Right cardiac atrium (tissue), 5 donors: ENCODE measurements around the gene CCDC158. TPM values are rescaled to one million over a fixed set of nuclear protein-coding genes. Genes with fewer than 3 reads are reported as not detected.

Experiments
- ATAC-seq, 2 donors: fragments of 200-7000 bp; cut with Tn5 transposase; one replicate each; pipeline versions ENCODE4 v1.8.0 to v1.9.1; 2020; ENCODE audit warnings: moderate library complexity in 2 of 2, mild to moderate bottlenecking in 1 of 2
- DNase-seq, 3 donors: peaks; one replicate each; pipeline ENCODE4 v3.0.0-alpha.2; 2020
- H3K27ac ChIP-seq: one replicate; pipeline ENCODE4 v1.5.1; 2013; ENCODE audit warnings: mild to moderate bottlenecking, low read length, control low read depth, moderate library complexity
- H3K27me3 ChIP-seq: one replicate; pipeline ENCODE4 v1.6.1; 2013; ENCODE audit not compliant: control insufficient read depth, insufficient read depth
- H3K4me1 ChIP-seq: one replicate; pipeline ENCODE4 v1.6.1; 2013; ENCODE audit warnings: low read length; ENCODE audit not compliant: control insufficient read depth, insufficient read depth
- H3K4me3 ChIP-seq: one replicate; pipeline ENCODE4 v1.5.1; 2013; ENCODE audit warnings: low read length, control low read depth
- H3K9me3 ChIP-seq: one replicate; pipeline ENCODE4 v1.6.1; 2013; ENCODE audit warnings: low read length; ENCODE audit not compliant: control insufficient read depth
- WGBS: extraction: QIAGEN DNeasy Blood & Tissue Kit; methylation state at CpG from one replicate; pipeline ENCODE4 v1.1.7; 2013; 5-methylcytosine and 5-hydroxymethylcytosine counted together
- intact Hi-C, 4 donors: fragments of 100-400 bp; cut with DNase I; formaldehyde crosslinking; loops; one replicate each; pipeline versions ENCODE4 v1.11.0 to v1.14.0; 2022 to 2023
- polyA plus RNA-seq: library from polyadenylated mRNA; stranded (reverse); fragments of 200-250 nt; gene quantifications from one replicate; pipeline ENCODE4 v1.2.3, GENCODE V29; 2013
- total RNA-seq, 4 donors: library from RNA; stranded (reverse); fragmentation: NEBNext Ultra II Directional; extraction: Animal tissue kit (Norgen Biotek cat#: 25700); gene quantifications; one replicate each; pipeline ENCODE4 v1.2.1, GENCODE V29; 2021
- donor health status: healthy with polysubstance abuse.
- donor health status: DM: no; HTN: yes; CAD: no.
- donor health status: DM: no; HTN: no; CAD: no.
- donor health status: DM: no; HTN: yes; CAD: no; lungs with severe emphysema.
- donor health status: DM: yes; HTN: yes; CAD: no.

The CCDC158 gene
- total and polyA plus RNA-seq, 5 donors: 0.07 to 2.0 (median 1.2) TPM

GRCh38 chr4:76449362-76449767 is 28.4 kb upstream of the CCDC158 start:
- Histone ChIP-seq H3K27me3 (no peaks in the 10 kb centered on the region), H3K4me3 (no peak overlapping the region), H3K4me1 (no peaks in the 10 kb centered on the region), H3K27ac (no peak overlapping the region), H3K9me3 (no peaks in the 10 kb centered on the region)
- intact Hi-C loops: no loop called here
- DNase-seq (no peak), ATAC-seq (no peak)
- 15% methylated on average over 3 of the region's 3 CpGs for WGBS

GRCh38 chr4:76448211-76448610 is 27.3 kb upstream of the CCDC158 start:
- Histone ChIP-seq H3K9me3 (no peaks in the 10 kb centered on the region), H3K27ac (no peak overlapping the region), H3K4me1 (no peaks in the 10 kb centered on the region), H3K4me3 (no peak overlapping the region), H3K27me3 (no peaks in the 10 kb centered on the region)
- WGBS: 73% methylated on average over 3 of the region's 3 CpGs
- intact Hi-C loops: no loop called here
- DNase-seq: no peak
- no peak for ATAC-seq

- H3K27ac ChIP-seq: no peak overlapping the region
- no peaks in the 10 kb centered on the region for H3K27me3 ChIP-seq
- peak; percentile 25 to 55 for ATAC-seq
- 20% methylated on average over 1 of the region's 1 CpG for WGBS
- no peak for DNase-seq
- no peaks in the 10 kb centered on the region for H3K9me3 ChIP-seq
- H3K4me3 ChIP-seq: no peak overlapping the region
- intact Hi-C loops: no loop called here
- H3K4me1 ChIP-seq: no peaks in the 10 kb centered on the region
Observed at GRCh38 chr4:76447393-76447851, 26.5 kb upstream of the CCDC158 start.

- H3K27ac ChIP-seq: no peak overlapping the region
- intact Hi-C loops: no loop called here
Observed at GRCh38 chr4:76445911-76446310, 25.0 kb upstream of the CCDC158 start.

GRCh38 chr4:76443376-76443775 is 22.4 kb upstream of the CCDC158 start:
- H3K27ac ChIP-seq: no peak overlapping the region
- H3K4me1 ChIP-seq: no peaks in the 10 kb centered on the region
- ATAC-seq: no peak
- H3K9me3 ChIP-seq: no peaks in the 10 kb centered on the region
- no peak for DNase-seq
- intact Hi-C loops: no loop called here
- no peak overlapping the region for H3K4me3 ChIP-seq
- 73% methylated on average over 1 of the region's 1 CpG for WGBS
- H3K27me3 ChIP-seq: no peaks in the 10 kb centered on the region

More at GRCh38 chr4:76445911-76446310, 25.0 kb upstream of the CCDC158 start:
- H3K4me1 ChIP-seq: no peaks in the 10 kb centered on the region
- no peaks in the 10 kb centered on the region for H3K27me3 ChIP-seq
- ATAC-seq (no peak), DNase-seq (no peak)
- H3K4me3 ChIP-seq: no peak overlapping the region
- WGBS: 95% methylated on average over 2 of the region's 2 CpGs
- H3K9me3 ChIP-seq: no peaks in the 10 kb centered on the region

- H3K27ac ChIP-seq: no peak overlapping the region
- H3K9me3 ChIP-seq: no peaks in the 10 kb centered on the region
- no peaks in the 10 kb centered on the region for H3K4me1 ChIP-seq
- H3K27me3 ChIP-seq: no peaks in the 10 kb centered on the region
- intact Hi-C loops: no loop called here
- WGBS: 82% methylated on average over 3 of the region's 3 CpGs
- DNase-seq: no peak
- no peak overlapping the region for H3K4me3 ChIP-seq
- no peak for ATAC-seq
Observed at GRCh38 chr4:76442807-76443206, 21.9 kb upstream of the CCDC158 start.

DNA sequence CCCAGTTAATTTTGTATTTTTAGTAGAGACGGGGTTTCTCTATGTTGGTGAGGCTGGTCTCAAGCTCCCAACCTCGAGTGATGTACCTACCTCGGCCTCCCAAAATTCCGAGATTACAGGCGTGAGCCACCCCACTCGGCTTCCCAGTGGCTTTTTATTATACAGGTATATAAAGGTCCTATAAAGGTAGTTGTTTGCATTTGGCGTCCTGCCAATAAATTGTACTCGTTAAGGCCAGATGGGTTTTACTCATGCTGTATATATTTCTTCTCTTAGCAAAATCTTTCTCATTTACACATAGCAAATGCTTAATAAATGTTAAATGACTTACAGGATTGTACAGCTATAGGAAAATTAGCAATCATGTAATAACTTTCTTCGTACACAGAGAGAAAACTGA is 20.9 kb upstream of the CCDC158 start:
- no peak for DNase-seq
- Histone ChIP-seq H3K4me1 (no peaks in the 10 kb centered on the region), H3K27me3 (no peaks in the 10 kb centered on the region), H3K4me3 (no peak overlapping the region), H3K27ac (no peak overlapping the region), H3K9me3 (no peaks in the 10 kb centered on the region)
- intact Hi-C loops: no loop called here
- 86% methylated on average over 9 of the region's 9 CpGs for WGBS
- no peak for ATAC-seq

DNA sequence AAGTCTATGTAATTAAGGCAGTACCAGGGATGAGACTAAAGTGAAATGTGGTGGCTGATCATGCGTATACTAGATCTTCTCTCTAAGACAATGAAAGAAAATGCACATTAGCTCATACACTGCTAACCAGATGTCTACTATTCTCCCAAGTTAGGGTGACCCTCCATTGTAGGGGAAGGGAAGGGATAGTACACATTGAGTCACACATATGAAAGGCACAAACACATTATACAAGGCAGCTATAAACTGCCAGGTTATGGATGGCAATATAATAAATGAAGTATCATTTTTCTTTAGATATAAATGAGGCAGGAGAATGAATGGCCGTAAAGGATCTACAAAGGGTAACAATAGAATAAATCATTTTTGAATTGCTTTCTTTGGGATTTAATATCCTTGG is 18.6 kb upstream of the CCDC158 start:
- Histone ChIP-seq H3K27ac (no peak overlapping the region), H3K27me3 (no peaks in the 10 kb centered on the region), H3K9me3 (no peaks in the 10 kb centered on the region), H3K4me3 (no peak overlapping the region), H3K4me1 (no peaks in the 10 kb centered on the region)
- DNase-seq: no peak
- ATAC-seq: no peak
- WGBS: 90% methylated on average over 2 of the region's 2 CpGs
- intact Hi-C loops: loop anchor here in 1 of 4 donors (10.0 kb wide), 1 partner anchor 315 kb away; no protein-coding TSS in a partner anchor

GRCh38 chr4:76435528-76436319 is 14.8 kb upstream of the CCDC158 start:
- peak overlapping the region; percentile 64 for H3K27ac ChIP-seq

GRCh38 chr4:76434901-76435527 is 14.1 kb upstream of the CCDC158 start, which contains the start of gene SHROOM3:
SHROOM3 (plus strand) TSS chr4:76435229; CDS start chr4:76436053, 824 bp downstream.
- 11% methylated on average over 9 of the region's 9 CpGs for WGBS
- intact Hi-C loops: loop anchor here in 3 of 4 donors (5.0 to 10.0 kb wide), 2 partner anchors 67 to 320 kb away; no protein-coding TSS in a partner anchor
- ATAC-seq (peak; percentile 52 to 71), DNase-seq (peak; percentile 25 to 63 (median 58))
- peak within 1 kb of the TSS; percentile 64 for H3K27ac ChIP-seq
- H3K4me3 ChIP-seq: peak within 1 kb of the TSS; percentile 72
- no peaks in the 10 kb centered on the region for H3K4me1 ChIP-seq
- no peaks in the 10 kb centered on the region for H3K27me3 ChIP-seq
- no peaks in the 10 kb centered on the region for H3K9me3 ChIP-seq

More at GRCh38 chr4:76435528-76436319, 14.8 kb upstream of the CCDC158 start:
- no peaks in the 10 kb centered on the region for H3K27me3 ChIP-seq
- WGBS: 29% methylated on average over 7 of the region's 7 CpGs
- ATAC-seq (peak in 1 of 2 donors; percentile 23), DNase-seq (no peak)
- intact Hi-C loops: loop anchor here in 1 of 4 donors (10.0 kb wide), 1 partner anchor 319 kb away; no protein-coding TSS in a partner anchor
- H3K4me3 ChIP-seq: peak overlapping the region; percentile 72
- no peaks in the 10 kb centered on the region for H3K4me1 ChIP-seq
- no peaks in the 10 kb centered on the region for H3K9me3 ChIP-seq
